ENCODE measurements around the gene DNM2. TPM values are rescaled to one million over a fixed set of nuclear protein-coding genes. Genes with fewer than 3 reads are reported as not detected.

Gene DNM2
- total RNA-seq, 1 experiment from 2014 or later, result 125 TPM

DNA sequence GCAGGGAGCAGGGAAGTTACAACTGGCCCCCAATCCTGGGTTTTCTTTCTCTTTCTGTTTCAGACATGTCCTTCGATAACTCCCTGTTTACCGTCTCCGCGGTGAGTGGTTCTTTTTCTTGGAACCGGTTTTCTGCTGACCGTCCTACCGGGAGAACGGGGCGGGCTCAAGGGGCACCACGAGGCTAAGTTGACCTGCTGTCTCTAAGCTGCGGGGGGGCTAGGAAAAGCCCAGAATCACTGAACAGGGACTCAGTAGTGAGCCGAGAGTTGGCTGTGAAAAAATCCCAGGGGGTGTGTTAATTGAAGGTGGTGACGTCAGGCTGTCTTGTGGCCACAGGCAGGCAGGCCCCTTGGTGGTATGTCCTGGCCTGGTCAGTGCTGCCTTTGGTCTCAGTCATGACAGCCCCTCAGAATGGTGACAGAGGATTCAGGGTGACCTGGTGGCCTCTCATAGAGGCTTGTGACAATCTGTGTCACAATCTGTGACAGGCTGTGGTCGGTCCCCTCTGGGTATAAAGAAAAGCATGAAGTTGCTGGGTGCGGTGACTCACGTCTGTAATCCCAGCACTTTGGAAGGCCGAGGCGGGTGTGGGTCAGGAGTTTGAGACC lies 145.3 kb downstream of the DNM2 start:
- TF ChIP-seq, protein P1, sequence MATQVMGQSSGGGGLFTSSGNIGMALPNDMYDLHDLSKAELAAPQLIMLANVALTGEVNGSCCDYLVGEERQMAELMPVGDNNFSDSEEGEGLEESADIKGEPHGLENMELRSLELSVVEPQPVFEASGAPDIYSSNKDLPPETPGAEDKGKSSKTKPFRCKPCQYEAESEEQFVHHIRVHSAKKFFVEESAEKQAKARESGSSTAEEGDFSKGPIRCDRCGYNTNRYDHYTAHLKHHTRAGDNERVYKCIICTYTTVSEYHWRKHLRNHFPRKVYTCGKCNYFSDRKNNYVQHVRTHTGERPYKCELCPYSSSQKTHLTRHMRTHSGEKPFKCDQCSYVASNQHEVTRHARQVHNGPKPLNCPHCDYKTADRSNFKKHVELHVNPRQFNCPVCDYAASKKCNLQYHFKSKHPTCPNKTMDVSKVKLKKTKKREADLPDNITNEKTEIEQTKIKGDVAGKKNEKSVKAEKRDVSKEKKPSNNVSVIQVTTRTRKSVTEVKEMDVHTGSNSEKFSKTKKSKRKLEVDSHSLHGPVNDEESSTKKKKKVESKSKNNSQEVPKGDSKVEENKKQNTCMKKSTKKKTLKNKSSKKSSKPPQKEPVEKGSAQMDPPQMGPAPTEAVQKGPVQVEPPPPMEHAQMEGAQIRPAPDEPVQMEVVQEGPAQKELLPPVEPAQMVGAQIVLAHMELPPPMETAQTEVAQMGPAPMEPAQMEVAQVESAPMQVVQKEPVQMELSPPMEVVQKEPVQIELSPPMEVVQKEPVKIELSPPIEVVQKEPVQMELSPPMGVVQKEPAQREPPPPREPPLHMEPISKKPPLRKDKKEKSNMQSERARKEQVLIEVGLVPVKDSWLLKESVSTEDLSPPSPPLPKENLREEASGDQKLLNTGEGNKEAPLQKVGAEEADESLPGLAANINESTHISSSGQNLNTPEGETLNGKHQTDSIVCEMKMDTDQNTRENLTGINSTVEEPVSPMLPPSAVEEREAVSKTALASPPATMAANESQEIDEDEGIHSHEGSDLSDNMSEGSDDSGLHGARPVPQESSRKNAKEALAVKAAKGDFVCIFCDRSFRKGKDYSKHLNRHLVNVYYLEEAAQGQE (IDR thresholded peaks at IDR 0.05; ENCODE audit: insufficient read depth in 1 of 2, low read depth in 2 of 2, low read length in 1 of 2), result no peak
- TF ChIP-seq, protein P2, sequence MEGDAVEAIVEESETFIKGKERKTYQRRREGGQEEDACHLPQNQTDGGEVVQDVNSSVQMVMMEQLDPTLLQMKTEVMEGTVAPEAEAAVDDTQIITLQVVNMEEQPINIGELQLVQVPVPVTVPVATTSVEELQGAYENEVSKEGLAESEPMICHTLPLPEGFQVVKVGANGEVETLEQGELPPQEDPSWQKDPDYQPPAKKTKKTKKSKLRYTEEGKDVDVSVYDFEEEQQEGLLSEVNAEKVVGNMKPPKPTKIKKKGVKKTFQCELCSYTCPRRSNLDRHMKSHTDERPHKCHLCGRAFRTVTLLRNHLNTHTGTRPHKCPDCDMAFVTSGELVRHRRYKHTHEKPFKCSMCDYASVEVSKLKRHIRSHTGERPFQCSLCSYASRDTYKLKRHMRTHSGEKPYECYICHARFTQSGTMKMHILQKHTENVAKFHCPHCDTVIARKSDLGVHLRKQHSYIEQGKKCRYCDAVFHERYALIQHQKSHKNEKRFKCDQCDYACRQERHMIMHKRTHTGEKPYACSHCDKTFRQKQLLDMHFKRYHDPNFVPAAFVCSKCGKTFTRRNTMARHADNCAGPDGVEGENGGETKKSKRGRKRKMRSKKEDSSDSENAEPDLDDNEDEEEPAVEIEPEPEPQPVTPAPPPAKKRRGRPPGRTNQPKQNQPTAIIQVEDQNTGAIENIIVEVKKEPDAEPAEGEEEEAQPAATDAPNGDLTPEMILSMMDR (IDR thresholded peaks at IDR 0.05), result no peak
- no peaks in the 10 kb centered on the region for H3K27me3 ChIP-seq (ENCODE audit: control insufficient read depth, insufficient read depth, low read length)
- in situ Hi-C loops (cut with HindIII; ENCODE audit: low pct_unique_long_range_greater_than_20kb, low sequenced_read_pairs) (no loop called here), intact Hi-C loops (cut with micrococcal nuclease; ENCODE audit: unreplicated experiment) (loop anchor here (10.0 kb wide), 1 partner anchor 148 kb away; the partner anchor contains the start of gene DNM2)
- ATAC-seq (peak; percentile 64), DNase-seq (ENCODE audit: low read depth, low spot score) (no peak)
- H3K36me3 ChIP-seq (ENCODE audit: control insufficient read depth, insufficient read depth, low read length), result no peaks in the 10 kb centered on the region
- H3K4me1 ChIP-seq (ENCODE audit: control insufficient read depth, insufficient read depth, low read length), result peaks cover 3% of the 10 kb centered on the region; the same call in 1 of the 2 replicates
- peak overlapping the region; percentile 8 to 43; a peak in 2 of 4 replicates for H3K4me3 ChIP-seq (ENCODE audit: low read depth in 2 of 2, low read length in 2 of 2)
- BruUV-seq (replicated peaks), result no TSS peak
- ChIA-PET CTCF (interaction anchor here (1.6 to 1.7 kb wide), 3 partner anchors 9 to 42 kb away, joined by 4 to 16 read pairs (median 12); partner anchors contain the start of gene TMED1), POLR2A (no interaction called here)
- H3K27ac ChIP-seq (ENCODE audit: low read length), result peak overlapping the region; percentile 39; the same call in 1 of the 2 replicates
- H3K9me3 ChIP-seq (ENCODE audit: control insufficient read depth, insufficient read depth, low read depth, low read length), result no peaks in the 10 kb centered on the region

DNA sequence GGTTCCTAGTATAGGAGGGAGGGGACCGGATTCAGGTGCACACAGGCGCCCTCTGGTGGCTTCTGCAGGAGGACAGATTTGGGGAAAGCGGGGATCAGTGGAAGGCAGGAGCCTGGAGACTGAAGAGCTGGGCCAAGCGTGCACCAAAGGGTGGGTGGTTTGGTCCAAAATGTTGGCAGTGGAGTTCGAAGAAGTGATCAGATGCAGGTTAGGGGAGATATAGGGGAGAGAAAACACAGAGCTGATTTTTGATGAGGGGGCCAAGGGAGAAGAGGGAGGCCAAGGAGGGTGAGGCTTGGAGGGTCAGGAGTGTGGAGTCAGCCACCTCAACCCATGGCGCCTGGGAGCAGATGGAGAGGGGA lies 146.6 kb downstream of the DNM2 start:
- ATAC-seq (peak; percentile 95), DNase-seq (ENCODE audit: low read depth, low spot score) (peak; percentile 62)
- H3K27me3 ChIP-seq (ENCODE audit: control insufficient read depth, insufficient read depth, low read length), result no peaks in the 10 kb centered on the region
- in situ Hi-C loops (cut with HindIII; ENCODE audit: low pct_unique_long_range_greater_than_20kb, low sequenced_read_pairs) (no loop called here), intact Hi-C loops (cut with micrococcal nuclease; ENCODE audit: unreplicated experiment) (loop anchor here (10.0 kb wide), 1 partner anchor 150 kb away; the partner anchor contains the start of gene DNM2)
- ChIA-PET POLR2A (no interaction called here), CTCF (interaction anchor here (0.6 to 1.7 kb wide), 10 partner anchors 10 to 262 kb away, joined by 3 to 16 read pairs (median 6); partner anchors contain the start of genes DNM2 and TMED1)
- no peak overlapping the region for H3K4me3 ChIP-seq (ENCODE audit: low read depth in 2 of 2, low read length in 2 of 2)
- TF ChIP-seq POLR2AphosphoS5 (IDR thresholded peaks at IDR 0.05; ENCODE audit: low read depth, low read length), result no peak
- TF ChIP-seq, protein P2 (IDR thresholded peaks at IDR 0.05), result peak; percentile 91
- no peaks in the 10 kb centered on the region for H3K9me3 ChIP-seq (ENCODE audit: control insufficient read depth, insufficient read depth, low read depth, low read length)
- no peaks in the 10 kb centered on the region for H3K36me3 ChIP-seq (ENCODE audit: control insufficient read depth, insufficient read depth, low read length)
- H3K4me1 ChIP-seq (ENCODE audit: control insufficient read depth, insufficient read depth, low read length), result peaks cover 3% of the 10 kb centered on the region; the same call in 1 of the 2 replicates
- BruUV-seq (replicated peaks), result no TSS peak
- no peak overlapping the region for H3K27ac ChIP-seq (ENCODE audit: low read length)
